ENCODE data around the gene GSE1. TPM values are rescaled to one million over a fixed set of nuclear protein-coding genes. Genes with fewer than 3 reads are reported as not detected.
A peak's percentile ranks its signal among the peaks of the same experiment; 100 is the strongest.

The GSE1 gene
- total RNA-seq, 1 experiment from 2014 or later: 15.2 TPM

- DNase-seq (ENCODE audit: low read depth): no peak
Measured at GRCh38 chr16:85697431-85697830, 84.3 kb downstream of the GSE1 start.

GRCh38 chr16:85698459-85698891, 85.4 kb downstream of the GSE1 start:
- DNase-seq (ENCODE audit: low read depth): no peak

- no peak for DNase-seq (ENCODE audit: low read depth)
Measured at GRCh38 chr16:85698935-85699558, 85.9 kb downstream of the GSE1 start.

GRCh38 chr16:85699628-85700027, 86.5 kb downstream of the GSE1 start:
- DNase-seq (ENCODE audit: low read depth): peak; percentile 81

GRCh38 chr16:85704011-85704410, 90.9 kb downstream of the GSE1 start:
- no peak for DNase-seq (ENCODE audit: low read depth)

GRCh38 chr16:85704900-85705846, 92.1 kb downstream of the GSE1 start:
- DNase-seq (ENCODE audit: low read depth): no peak

GRCh38 chr16:85706449-85707034, 93.4 kb downstream of the GSE1 start:
- DNase-seq (ENCODE audit: low read depth): no peak

- no peak for DNase-seq (ENCODE audit: low read depth)
Measured at GRCh38 chr16:85707528-85708095, 94.5 kb downstream of the GSE1 start.

- DNase-seq (ENCODE audit: low read depth): no peak
Measured at GRCh38 chr16:85708338-85708737, 95.2 kb downstream of the GSE1 start.

- DNase-seq (ENCODE audit: low read depth): no peak
Measured at GRCh38 chr16:85709766-85710585, 96.9 kb downstream of the GSE1 start.

- no peak for DNase-seq (ENCODE audit: low read depth)
Measured at GRCh38 chr16:85710732-85711131, 97.6 kb downstream of the GSE1 start.

GRCh38 chr16:85711982-85712587, 99.0 kb downstream of the GSE1 start:
- no peak for DNase-seq (ENCODE audit: low read depth)

- no peak for DNase-seq (ENCODE audit: low read depth)
Measured at GRCh38 chr16:85712801-85713200, 99.7 kb downstream of the GSE1 start.

GRCh38 chr16:85715169-85716021, 102.3 kb downstream of the GSE1 start:
- DNase-seq (ENCODE audit: low read depth): peak; percentile 45

GRCh38 chr16:85716022-85716679, 103.0 kb downstream of the GSE1 start:
- no peak for DNase-seq (ENCODE audit: low read depth)

- peak; percentile 45 for DNase-seq (ENCODE audit: low read depth)
Measured at GRCh38 chr16:85716680-85717038, 103.5 kb downstream of the GSE1 start.

- peak; percentile 61 for DNase-seq (ENCODE audit: low read depth)
Measured at GRCh38 chr16:85717393-85718152, 104.5 kb downstream of the GSE1 start.

GRCh38 chr16:85718153-85718477, 105.0 kb downstream of the GSE1 start:
- no peak for DNase-seq (ENCODE audit: low read depth)

GRCh38 chr16:85718682-85719081, 105.6 kb downstream of the GSE1 start:
- no peak for DNase-seq (ENCODE audit: low read depth)

All from M059J (cell line).